IPS-18c (cell line): ENCODE results near the gene ZNF287.

Experiments
- H3K4me3 ChIP-seq: 2 replicates; pipeline ENCODE4 v1.7.0; 2013; ENCODE audit warnings: low read depth, mild to moderate bottlenecking, low read length, moderate library complexity; ENCODE audit not compliant: insufficient read depth
- H3K9me3 ChIP-seq: one replicate; pipeline ENCODE4 v1.6.1; 2013; ENCODE audit warnings: mild to moderate bottlenecking, low read length, moderate library complexity; ENCODE audit not compliant: control insufficient read depth, insufficient read depth

ZNF287 gene

GRCh38 chr17:16568541-16569357 lies at the start of gene ZNF287:
TSS of gene ZNF287 (minus strand) at chr17:16569204. CDS start at chr17:16567731, 1,473 bp downstream.
- peak within 1 kb of the TSS; percentile 79 for H3K4me3 ChIP-seq
- no peaks in the 10 kb centered on the region for H3K9me3 ChIP-seq

DNA sequence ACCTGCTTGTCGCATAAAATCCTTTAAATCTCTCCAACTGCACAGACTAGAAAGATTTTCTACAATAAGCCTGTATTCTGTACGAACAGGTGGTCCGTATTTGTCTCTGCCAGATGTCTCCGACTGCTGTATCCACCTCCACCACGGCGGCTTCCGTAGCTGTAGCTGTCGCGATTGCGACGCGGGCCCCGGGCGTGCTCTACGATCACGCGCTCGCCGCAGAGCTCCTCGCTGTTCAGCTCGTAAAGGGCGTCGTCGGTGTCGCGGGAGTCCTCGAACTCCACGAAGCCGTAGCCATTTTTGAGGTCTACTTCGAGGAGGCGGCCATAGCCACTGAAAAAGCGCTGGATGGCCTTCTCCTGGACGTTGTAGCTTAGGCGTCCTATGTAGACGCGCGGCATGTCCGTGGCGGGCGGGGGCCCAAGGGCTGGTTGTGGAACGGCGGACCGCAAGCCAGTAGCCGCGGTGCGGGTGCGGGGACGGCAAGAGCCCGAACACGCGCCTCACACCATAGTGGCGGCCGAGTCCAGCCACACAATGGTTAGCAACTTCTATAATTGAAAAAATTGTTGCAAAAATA lies 48.6 kb upstream of the ZNF287 start:
- Histone ChIP-seq H3K4me3 (no peak overlapping the region), H3K9me3 (peaks cover 2% of the 10 kb centered on the region)

DNA sequence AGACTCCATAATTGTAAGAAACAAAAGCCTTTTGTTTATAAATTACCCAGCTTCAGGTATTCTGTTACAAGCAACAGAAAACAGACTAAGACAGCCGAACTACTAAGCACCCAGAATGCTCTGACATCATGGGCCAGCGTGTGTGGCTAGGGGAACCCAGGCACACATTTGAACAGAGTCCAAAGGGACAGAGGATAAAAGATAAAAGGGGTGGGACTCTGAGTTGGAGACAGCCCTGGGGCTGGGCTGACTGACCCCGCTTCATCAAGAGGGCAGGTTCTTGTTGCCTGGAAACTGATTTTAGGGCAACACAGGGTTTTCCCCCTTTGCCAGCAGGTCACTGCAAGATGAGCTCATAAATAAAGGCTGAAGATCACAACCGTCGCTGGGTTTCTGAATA lies 30.5 kb upstream of the ZNF287 start:
- Histone ChIP-seq H3K4me3 (no peak overlapping the region), H3K9me3 (no peaks in the 10 kb centered on the region)

GRCh38 chr17:16593356-16594102 lies 24.5 kb upstream of the ZNF287 start:
- no peak overlapping the region for H3K4me3 ChIP-seq
- H3K9me3 ChIP-seq = no peaks in the 10 kb centered on the region

GRCh38 chr17:16589097-16589969 lies 20.3 kb upstream of the ZNF287 start:
- Histone ChIP-seq H3K9me3 (no peaks in the 10 kb centered on the region), H3K4me3 (peak overlapping the region; percentile 72)

- Histone ChIP-seq H3K9me3 (no peaks in the 10 kb centered on the region), H3K4me3 (no peak overlapping the region)
Measured at GRCh38 chr17:16585796-16586195, 16.8 kb upstream of the ZNF287 start.

DNA sequence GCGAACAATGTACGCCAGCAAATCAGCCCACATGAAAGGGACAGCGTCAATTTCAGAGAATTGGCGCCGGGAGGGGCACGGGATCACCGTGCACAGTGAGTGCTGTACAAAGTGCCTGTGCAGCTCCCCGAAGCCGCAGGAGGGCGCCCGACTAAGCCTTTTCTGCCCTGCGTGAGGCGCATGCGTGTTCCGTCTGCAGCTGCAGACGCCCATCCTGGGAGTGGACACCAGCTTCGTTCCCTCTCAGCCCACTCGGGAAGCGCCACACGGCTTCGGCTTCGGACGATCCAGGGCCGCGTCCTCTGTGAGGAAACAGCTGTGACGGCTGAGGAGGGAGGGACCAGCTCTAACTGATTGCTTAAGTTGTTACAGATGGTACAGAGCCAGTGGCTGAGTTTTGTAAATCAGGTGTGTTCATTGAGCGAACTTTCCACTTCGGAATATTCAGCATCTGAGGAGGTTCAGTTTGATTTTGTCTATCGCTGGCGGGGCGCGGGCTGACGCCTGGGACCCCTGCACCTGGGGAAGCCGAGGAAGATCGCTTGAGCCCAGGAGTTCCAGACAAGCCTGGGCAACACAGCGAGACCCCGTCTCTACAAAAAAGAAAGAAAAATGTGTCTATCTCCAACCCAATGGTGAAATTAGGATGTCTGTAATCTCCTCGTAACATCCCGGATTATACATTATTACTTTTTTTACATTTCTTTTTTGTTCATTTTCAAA lies 15.4 kb upstream of the ZNF287 start:
- peak overlapping the region; percentile 41 for H3K4me3 ChIP-seq
- H3K9me3 ChIP-seq = no peaks in the 10 kb centered on the region

- no peaks in the 10 kb centered on the region for H3K9me3 ChIP-seq
- no peak overlapping the region for H3K4me3 ChIP-seq
Measured at GRCh38 chr17:16583781-16584180, 14.8 kb upstream of the ZNF287 start.

DNA sequence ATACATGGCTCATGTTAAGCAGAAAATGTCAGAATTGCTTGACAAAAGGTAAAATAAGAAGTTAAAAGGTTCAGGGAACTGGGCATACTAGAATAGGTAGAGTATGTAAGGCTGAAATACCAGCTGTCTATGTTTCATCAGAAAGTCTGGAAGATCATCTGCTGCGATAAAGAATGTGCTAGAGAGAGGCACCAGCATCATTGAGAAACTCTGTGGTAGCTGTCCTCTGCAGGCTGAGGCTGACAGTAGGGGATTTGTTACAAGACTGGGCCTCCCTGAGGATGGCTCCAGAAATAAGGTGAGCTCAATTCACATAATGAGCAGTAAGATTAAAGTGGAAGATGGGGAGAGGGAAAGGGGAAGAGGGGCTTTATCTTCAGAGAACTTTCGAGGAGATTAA lies 4.5 kb upstream of the ZNF287 start:
- peaks cover 3% of the 10 kb centered on the region for H3K9me3 ChIP-seq
- H3K4me3 ChIP-seq = no peak overlapping the region

GRCh38 chr17:16569358-16569712 lies 331 bp upstream of the ZNF287 start:
- Histone ChIP-seq H3K9me3 (no peaks in the 10 kb centered on the region), H3K4me3 (no peak overlapping the region)

GRCh38 chr17:16552637-16553045 lies 16.4 kb downstream of the ZNF287 start:
- Histone ChIP-seq H3K4me3 (no peak overlapping the region), H3K9me3 (peaks cover 4% of the 10 kb centered on the region)

DNA sequence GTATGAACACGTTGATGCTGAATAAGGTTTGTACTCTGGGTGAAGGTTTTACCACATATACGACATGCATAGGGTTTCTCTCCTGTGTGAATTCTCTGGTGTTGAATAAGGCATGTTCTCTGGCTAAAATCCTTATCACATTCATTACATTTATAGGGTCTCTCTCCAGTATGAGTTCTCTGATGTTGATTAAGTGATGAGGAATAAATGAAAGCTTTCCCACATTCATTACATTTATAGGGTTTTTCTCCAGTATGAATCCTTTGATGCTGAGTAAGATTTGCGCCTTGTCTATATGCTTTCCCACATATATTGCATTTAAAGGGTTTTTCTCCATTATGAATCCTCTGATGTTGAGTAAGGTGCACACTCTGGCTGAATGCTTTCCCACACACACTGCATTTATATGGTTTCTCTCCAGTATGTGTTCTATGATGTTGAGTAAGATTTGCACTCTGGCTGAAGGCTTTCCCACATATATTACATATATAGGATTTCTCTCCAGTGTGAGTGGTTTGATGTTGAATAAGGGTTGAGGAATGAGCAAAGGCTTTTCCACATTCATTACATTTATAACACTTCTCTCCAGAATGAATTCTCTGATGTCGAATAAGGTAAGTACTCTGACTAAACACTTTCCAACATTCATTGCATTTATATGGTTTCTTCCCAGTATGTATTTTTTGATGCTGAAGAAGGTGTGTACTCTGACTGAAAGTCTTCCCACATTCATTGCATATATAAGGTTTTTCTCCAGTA lies 16.9 kb downstream of the ZNF287 start:
- peaks cover 4% of the 10 kb centered on the region for H3K9me3 ChIP-seq

DNA sequence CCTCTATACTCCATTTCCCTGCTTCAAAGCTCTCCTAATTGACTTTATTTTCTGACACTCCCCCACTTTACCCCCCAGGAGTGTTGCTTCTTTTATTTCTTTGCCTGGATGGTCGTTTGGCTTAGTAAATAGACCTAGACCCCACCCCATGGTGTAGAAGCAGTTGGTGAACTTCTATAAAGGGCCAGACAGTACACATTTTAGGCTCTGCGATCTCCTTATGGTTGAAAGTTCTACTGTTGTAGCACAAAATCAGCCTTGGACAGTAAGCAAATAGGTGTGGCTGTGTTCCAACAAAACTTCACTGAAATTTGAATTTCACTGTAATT lies 31.9 kb downstream of the ZNF287 start:
- peaks cover 2% of the 10 kb centered on the region for H3K9me3 ChIP-seq
- no peak overlapping the region for H3K4me3 ChIP-seq

More for the DNA sequence above, 16.9 kb downstream of the ZNF287 start:
- H3K4me3 ChIP-seq = no peak overlapping the region

DNA sequence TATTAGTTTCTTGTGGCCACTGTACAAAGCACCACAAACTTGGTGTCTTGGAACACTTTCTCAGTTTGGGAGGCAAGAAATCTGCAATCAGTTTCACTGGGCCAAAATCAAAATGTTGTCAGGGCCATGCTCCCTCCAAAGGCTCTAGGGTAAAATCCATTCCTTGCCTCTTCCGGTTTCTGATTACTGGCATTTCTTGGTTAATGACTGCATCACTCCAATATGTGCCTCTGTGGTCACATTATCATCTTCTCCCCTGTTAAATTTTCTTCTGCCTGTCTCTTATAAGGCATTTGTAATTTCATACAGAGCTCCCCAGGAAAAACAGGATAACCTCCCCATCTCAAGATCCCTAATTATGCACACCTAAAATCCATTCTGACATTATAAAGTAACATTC lies 34.8 kb downstream of the ZNF287 start:
- Histone ChIP-seq H3K4me3 (no peak overlapping the region), H3K9me3 (no peaks in the 10 kb centered on the region)

GRCh38 chr17:16529906-16530305 lies 39.1 kb downstream of the ZNF287 start:
- no peaks in the 10 kb centered on the region for H3K9me3 ChIP-seq
- H3K4me3 ChIP-seq = no peak overlapping the region

DNA sequence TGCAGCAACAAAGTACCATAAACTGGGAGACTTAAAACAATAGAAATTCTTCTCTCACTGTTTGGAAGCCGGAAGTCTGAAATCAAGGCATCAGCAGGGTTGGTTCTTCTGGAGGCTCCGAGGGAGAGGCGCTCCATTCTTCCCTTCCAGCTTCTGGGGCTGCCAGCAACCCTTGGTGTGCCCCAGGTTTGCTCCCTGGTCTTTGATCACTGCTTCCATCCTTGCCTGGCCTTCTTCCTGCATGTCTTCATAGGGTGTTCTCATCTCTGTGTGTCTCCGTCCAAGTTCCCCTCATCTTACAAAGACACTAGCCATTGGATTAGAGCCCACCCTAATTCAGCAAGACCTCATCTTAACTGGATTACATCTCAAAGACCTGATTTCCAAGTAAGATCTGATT lies 41.7 kb downstream of the ZNF287 start:
- no peaks in the 10 kb centered on the region for H3K9me3 ChIP-seq
- H3K4me3 ChIP-seq = no peak overlapping the region
